HG03196 (cell line): Measurements from ENCODE around the gene VSX2.
"Not testable (repeated sequence)": the region's sequence is repeated elsewhere in the genome, so short reads cannot be mapped to it uniquely, and the experiment has no call there.

Experiments
- ATAC-seq: cut with Tn5 transposase; IDR thresholded peaks from one replicate; pipeline ENCODE4 v1.9.1; 2021; ENCODE audit not compliant: unreplicated experiment

VSX2 gene

GRCh38 chr14:74257941-74258763 lies 18.9 kb downstream of the VSX2 start:
- ATAC-seq = no peak

GRCh38 chr14:74258764-74259035 lies 19.5 kb downstream of the VSX2 start:
- ATAC-seq = no peak

- ATAC-seq = no peak
Measured at GRCh38 chr14:74259513-74259912, 20.3 kb downstream of the VSX2 start.

GRCh38 chr14:74260525-74261233 lies 21.4 kb downstream of the VSX2 start:
- ATAC-seq = no peak

GRCh38 chr14:74261288-74261687 lies 22.0 kb downstream of the VSX2 start:
- ATAC-seq = no peak

- no peak for ATAC-seq
Measured at GRCh38 chr14:74262076-74262475, 22.8 kb downstream of the VSX2 start.

- no peak for ATAC-seq
Measured at GRCh38 chr14:74263181-74263580, 23.9 kb downstream of the VSX2 start.

- ATAC-seq = no peak
Measured at GRCh38 chr14:74263921-74264320, 24.7 kb downstream of the VSX2 start.

- no peak for ATAC-seq
Measured at GRCh38 chr14:74265301-74265965, 26.2 kb downstream of the VSX2 start.

- no peak for ATAC-seq
Measured at GRCh38 chr14:74267588-74267987, 28.3 kb downstream of the VSX2 start.

GRCh38 chr14:74270382-74271177 lies 31.3 kb downstream of the VSX2 start:
- ATAC-seq = not testable (repeated sequence)

- ATAC-seq = no peak
Measured at GRCh38 chr14:74271365-74271764, 32.1 kb downstream of the VSX2 start.

GRCh38 chr14:74275241-74275841 lies 36.1 kb downstream of the VSX2 start:
- ATAC-seq = no peak

- no peak for ATAC-seq
Measured at GRCh38 chr14:74278080-74278479, 38.8 kb downstream of the VSX2 start.

- ATAC-seq = no peak
Measured at GRCh38 chr14:74281069-74281468, 41.8 kb downstream of the VSX2 start.

- no peak for ATAC-seq
Measured at GRCh38 chr14:74286736-74287135, 47.5 kb downstream of the VSX2 start.

GRCh38 chr14:74289801-74290200 lies 50.6 kb downstream of the VSX2 start:
- ATAC-seq = no peak

GRCh38 chr14:74290415-74290814 lies 51.2 kb downstream of the VSX2 start:
- no peak for ATAC-seq

- ATAC-seq = no peak
Measured at GRCh38 chr14:74292061-74292460, 52.8 kb downstream of the VSX2 start.

GRCh38 chr14:74293606-74294005 lies 54.4 kb downstream of the VSX2 start:
- no peak for ATAC-seq

- ATAC-seq = no peak
Measured at GRCh38 chr14:74296037-74296467, 56.8 kb downstream of the VSX2 start.
